Astrocyte of the hippocampus (primary cell): ENCODE results near the gene TSSC4.

Experiments
- DNase-seq: peaks from one replicate; pipeline ENCODE4 v3.0.0; 2011; ENCODE audit warnings: low read depth, low spot score

The TSSC4 gene

DNA sequence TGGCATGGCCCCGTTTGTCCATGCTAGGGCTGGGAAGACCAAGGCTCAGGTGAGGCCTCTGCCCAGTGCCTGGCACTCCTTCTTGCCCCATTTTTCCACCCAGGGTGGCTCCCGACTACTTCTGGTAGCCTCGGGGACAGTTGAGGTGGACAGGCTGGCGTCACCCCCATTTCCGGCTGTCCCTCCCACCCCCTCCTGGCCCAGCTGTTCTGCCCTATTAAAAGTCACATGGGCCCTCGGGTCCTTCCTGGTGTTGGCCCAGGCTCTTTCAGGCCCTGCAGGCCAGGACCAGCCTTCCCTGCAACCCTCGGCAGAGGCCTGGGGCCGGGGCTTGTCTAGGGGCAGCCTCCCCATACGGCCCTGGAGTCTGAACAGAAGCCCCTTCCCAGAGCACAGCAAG is 14.0 kb upstream of the TSSC4 start:
- DNase-seq, result no peak

DNA sequence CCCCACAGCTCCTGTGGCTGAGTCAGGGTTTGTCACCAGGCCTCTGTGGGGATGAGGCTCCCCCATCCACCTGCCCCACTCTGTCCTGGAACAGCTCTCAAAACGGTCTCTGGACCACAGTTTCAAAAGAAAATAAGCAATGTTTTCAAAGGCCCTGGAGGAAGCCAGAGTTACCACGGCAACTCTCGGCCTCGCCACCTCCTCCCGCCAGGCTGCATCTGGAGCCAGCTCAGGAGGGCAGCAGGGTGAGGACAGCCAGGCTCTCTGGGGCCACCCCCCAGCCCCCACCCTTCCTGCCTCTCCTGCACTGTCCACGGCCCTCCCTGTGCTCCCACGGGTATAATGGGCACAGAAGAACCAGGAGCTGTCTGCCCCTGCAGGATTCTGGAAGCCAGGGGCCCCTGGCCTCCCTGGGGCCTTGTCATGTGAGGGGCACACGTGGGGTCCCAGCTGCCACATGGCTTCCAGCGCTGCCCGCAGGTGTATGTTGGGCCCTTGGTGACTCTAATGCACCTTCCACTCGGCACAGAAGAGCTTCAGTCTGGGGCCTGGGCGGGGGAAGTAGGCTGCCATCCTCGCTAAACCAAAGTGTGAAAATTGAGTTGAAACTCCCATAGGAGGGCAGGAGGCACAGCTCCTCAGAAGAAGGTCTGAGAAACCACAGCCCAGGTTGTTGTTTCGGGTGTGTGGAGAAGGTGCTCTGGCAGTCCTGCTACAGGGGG is 13.1 kb upstream of the TSSC4 start:
- peak; percentile 77 for DNase-seq

DNA sequence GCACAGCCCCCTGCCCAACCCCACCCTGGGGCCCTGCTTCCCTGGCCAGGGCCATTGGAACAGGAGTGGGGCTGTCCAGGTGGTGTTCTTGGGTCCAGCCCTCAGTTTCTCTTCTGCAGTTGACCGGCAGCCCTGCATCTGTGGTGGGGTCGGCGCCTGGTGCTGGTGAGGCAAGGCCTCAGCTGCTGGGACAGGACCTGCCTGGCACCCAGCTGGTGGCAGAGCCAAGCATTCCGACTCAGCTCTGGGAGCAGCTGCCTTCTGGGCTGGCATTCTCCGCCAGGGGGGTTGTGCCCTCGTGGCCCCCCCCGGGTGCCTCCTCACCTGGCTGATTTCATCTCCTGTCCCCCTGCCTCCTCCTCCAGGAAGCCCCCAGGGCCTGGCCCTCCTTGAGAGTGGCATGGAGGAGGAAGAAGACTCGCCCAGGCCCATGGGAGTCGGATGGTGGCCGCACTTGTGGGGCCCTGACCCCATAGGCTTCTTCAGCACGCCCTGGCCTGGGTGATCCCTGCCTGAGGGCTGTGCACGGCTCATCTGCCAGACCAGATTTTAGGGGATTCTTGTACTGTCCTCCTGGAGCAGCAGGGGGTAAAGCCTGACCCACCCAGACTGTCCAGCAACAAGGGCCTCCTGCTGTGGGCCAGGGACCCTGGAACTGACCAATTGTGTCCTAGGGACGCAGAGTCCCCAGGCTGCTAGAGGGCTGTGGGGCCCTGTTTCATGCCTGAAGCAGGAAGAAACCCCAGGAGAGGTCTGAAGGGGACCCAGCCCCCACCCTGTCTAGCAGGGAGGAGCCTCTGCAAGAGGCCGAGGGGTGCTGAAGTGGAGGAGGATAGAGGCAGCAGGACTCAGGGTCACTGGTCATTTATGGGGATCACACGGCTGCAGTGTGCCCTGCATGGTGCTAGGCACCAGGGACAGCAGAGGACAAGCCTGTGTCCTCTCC is 11.8 kb upstream of the TSSC4 start:
- DNase-seq, result no peak

DNA sequence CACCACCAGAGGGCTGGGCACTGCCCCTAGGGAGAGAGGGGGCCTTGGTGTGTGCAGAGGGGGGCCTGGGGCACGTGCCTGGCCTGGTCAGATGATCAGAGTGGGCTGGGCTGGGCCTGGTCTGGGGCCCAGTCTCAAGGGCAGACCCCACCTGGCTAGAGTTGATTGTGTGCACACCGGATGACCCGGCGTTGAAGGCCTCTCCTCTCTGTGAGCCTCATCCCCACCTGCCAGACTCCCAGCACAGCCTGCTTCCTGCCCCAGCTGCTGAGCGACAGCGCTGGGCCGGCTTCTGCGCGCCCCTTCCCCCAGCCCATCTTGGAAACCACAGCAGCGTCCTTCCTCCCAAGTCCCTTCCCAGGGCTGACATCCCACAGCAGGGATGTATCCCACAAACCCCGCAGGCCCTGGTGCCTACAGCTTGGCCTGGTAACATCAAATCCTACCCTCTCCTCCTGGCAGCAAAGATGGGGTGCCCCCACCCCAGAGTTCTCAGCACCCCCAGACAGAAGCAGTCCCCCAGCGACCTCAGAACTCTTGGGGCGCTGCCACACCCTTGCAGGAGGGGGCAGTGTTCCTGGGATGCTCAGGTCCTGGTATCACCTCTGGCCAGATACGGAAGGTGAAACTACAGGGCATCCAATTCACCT is 11.0 kb upstream of the TSSC4 start:
- no peak for DNase-seq

DNA sequence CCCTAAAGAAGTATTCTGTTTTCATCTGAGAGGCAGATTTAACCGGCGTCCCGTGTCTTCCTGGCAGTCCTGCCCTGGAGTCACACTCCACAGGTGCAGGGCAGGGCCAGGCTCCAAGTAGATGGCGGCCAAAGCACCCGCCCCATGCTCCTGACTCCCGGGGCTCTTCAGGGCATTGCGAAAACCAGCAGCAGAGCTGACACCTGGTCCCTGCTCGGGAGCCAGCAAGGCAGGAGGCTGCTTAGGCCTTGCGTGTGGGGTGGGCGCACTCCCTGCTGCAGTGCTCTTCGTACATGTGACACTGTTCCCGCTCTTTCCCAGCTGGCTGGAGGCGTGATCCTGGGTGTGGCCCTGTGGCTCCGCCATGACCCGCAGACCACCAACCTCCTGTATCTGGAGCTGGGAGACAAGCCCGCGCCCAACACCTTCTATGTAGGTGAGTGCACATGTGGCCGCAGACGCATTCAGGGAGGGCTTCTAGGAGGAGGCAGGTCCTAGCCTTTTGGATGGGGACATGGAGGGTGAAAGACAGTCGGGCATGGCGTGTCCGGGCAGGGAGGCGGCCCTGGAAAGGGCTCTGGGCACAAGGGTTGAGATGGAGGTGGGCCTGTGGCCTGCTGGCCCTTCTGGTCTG is 10.3 kb upstream of the TSSC4 start:
- no peak for DNase-seq

DNA sequence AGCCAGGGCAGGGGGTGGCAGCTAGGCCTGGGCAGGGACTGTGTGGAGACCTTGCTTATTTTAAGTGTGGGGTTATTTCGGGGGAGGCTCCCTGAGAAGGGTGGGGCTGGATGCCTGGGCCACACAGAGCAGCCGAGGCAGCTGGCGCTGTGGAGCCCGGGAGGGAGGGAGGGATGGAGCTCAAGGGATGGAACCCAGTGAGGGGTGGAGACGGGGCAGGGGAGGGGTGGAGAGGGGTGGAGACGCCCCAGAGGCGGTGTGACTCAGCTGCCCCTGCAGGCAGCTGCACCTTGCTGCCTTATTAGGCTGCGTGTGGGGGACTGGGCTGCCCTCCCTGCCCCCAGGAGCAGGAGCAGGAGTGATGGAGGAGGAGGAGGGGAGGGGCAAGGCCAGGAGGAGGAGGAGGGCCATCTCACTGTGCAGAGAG is 9.8 kb upstream of the TSSC4 start:
- DNase-seq, result peak; percentile 92

- no peak for DNase-seq
These were observed 9.2 kb upstream of the TSSC4 start for GRCh38 chr11:2391181-2391975.

DNA sequence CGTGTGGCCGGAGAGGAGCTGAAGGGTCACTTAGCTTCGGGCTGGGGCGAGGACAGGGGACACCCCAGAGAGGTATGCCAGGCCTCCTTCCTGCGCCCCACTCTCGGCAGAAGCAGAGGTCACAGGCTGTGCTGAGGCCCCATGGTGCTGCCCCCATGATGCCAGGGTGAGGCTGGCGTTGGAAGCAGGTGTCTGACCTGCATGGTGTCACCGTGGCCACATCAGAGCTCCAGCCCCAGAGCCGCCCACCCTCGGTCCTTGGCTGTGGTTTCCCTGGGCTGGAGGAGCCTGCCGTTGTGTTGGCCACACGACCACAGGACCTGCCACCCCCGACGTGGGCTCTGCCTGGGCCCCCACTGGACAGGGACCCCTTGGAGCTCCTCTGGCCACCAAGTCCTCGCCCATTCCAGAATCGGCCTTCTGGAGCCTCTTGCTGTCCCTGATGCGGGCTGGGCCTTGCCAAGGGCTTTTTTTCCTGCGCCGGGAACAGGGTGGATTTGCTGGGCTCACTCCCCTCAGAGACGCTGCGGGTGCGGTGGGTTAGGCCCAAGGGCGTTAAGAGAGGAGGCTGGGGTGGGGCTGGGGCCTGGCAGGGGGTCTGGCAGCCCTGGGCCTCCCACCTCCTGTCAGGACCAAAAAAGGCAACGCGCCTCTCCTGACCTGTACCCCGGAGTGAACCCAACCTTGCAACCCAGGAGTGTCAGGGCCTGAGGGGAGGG is 8.2 kb upstream of the TSSC4 start:
- no peak for DNase-seq

GRCh38 chr11:2393111-2393868 is 7.3 kb upstream of the TSSC4 start:
- no peak for DNase-seq

DNA sequence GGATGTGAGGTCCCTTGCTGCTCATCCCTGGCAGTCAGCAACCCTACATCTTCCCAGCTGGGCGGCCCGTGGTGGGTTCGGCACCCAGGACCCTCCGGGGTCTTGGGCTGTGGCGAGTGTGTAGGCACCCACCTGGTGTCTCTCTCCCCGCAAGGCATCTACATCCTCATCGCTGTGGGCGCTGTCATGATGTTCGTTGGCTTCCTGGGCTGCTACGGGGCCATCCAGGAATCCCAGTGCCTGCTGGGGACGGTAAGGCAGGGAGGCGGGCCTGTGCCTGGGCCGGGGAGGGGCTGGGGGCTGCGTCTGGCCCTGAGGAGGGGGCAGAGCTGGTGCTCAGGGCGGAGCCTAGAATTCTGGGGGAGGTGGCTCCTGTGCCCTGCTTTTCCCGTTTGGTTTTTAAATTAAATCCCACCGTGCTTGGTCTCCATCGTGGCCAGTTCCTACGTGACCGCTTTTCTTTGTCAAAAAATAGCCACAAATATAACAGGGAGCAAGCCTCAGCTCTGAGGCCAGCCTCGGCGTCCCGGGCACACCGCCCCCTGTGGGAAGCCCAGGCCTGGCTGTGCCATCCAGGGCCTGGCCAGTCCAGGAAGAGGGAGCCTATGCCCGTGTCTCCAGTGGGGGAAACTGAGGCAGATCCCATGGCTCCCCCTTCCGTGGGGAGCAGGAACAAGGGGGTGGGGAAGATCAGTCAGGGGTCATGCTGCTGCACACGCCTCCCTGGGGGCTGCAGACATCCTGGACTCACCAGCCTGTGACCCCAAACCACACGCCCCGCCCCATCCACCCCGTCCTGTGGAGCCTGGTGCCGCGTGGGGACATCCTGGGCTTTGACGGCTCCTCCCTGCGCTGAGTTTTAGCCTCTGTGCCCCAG is 6.4 kb upstream of the TSSC4 start:
- DNase-seq, result no peak

GRCh38 chr11:2394818-2395105 is 5.8 kb upstream of the TSSC4 start:
- DNase-seq, result no peak

DNA sequence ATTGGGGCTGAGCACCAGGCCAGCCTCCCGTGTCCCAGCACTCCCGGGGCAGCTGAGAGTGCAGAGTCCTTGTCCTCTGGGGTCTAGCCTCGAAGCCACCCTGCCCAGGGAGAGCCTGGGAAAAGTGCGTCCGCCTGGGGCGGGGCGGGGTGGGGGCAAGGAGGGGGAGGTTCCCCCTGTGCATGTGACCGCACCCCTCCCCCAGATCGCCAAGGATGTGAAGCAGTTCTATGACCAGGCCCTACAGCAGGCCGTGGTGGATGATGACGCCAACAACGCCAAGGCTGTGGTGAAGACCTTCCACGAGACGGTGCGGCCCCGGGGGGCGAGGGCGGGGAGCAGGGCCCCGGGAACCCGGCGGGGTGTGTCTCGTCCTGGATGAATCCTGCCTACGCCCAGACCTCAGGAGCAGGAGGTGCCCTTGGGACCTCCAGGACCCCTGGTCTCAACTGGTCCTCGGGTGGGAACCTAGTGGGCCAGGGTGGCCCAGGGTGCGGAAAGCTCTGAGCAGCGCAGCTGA is 5.3 kb upstream of the TSSC4 start:
- no peak for DNase-seq

DNA sequence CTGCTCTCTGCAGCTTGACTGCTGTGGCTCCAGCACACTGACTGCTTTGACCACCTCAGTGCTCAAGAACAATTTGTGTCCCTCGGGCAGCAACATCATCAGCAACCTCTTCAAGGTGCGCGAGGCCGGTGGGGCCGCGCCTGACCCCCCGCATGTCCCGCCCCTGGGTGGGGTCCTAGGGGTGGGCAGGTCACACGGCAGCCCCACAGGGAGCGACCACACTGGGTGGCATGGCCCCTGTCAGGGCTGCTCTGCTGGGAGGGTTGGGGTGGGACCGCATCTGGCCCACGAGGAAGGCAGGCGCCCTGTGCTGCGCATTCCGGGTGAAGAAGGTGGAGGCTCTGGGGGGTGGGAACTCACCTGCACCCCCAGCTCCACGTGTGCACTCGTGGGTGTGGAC is 4.7 kb upstream of the TSSC4 start:
- DNase-seq, result no peak

GRCh38 chr11:2396471-2396870 is 4.1 kb upstream of the TSSC4 start:
- DNase-seq, result no peak

DNA sequence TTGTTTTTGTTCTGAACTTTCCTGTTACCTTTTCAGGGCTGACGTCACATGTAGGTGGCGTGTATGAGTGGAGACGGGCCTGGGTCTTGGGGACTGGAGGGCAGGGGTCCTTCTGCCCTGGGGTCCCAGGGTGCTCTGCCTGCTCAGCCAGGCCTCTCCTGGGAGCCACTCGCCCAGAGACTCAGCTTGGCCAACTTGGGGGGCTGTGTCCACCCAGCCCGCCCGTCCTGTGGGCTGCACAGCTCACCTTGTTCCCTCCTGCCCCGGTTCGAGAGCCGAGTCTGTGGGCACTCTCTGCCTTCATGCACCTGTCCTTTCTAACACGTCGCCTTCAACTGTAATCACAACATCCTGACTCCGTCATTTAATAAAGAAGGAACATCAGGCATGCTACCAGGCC is 3.5 kb upstream of the TSSC4 start:
- no peak for DNase-seq

DNA sequence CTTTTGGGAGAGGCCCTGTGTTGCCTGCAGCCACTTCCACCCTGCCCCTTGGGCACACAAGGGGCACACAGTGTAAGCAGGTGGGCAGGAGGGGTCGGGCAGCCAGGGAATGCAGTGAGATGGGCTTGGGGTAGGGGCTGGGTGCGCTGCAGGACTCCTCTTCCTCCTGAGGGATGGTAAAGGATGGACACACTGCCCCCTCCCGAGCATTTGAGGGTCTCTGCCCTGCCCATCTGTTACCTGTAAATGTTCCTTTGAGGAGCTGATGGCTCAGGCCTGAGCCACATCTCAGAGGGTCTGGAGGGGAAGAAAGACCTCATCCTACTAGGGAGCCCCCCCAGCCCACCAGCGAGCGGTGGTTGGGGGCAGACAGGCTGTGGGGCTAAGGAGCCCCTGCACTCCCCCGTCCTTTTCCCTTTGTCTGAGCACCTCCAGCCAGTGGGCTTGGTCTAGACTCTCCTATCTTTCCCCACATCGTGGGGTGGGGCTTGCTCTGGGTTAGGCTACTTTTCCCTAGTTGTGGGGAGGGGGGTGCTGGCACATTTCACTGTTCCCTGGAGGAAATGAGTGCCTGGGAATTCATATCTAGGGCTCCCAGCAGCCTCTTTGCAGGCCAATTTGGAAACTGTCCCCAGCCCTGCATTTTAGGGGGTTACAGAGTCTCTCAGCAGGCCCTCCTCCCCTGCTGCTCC is 1.7 kb upstream of the TSSC4 start:
- no peak for DNase-seq

DNA sequence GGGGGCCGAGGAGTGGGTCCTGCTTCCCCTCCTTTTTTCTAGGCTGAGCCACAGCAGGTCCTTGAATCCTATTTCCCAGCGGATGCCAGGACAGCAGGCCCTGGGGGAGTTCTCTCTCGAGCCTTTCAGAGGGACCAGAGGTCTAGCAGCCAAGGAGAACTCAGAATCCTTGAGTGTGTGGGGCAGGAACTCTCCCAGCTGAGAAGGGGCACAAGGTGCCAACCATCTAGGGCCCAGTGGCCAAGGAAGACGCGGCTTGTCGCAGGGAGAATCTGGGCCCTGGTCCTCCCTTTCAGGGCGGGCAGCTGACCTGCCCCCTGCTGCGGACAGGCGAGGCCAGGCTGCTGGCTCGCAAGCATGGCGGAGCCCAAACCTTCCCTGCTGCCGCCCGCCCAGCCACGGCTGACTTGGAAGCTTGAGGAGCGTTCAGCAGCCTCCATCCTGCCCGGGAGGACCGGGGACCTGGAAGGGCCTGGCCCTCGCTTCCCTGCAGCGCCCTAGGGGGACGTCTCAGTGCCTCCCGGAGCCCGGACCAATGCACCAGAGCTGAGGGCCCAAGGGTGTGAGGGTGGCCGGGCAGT is 972 bp upstream of the TSSC4 start:
- DNase-seq, result no peak
